HG02571 (cell line): ENCODE measurements around the gene RALGDS.
"Not testable (repeated sequence)": the region's sequence is repeated elsewhere in the genome, so short reads cannot be mapped to it uniquely, and the experiment has no call there.

ENCODE experiments used
- ATAC-seq: cut with Tn5 transposase; IDR thresholded peaks from one replicate; pipeline ENCODE4 v1.9.1; 2021; ENCODE audit warnings: mild to moderate bottlenecking, moderate library complexity; ENCODE audit not compliant: unreplicated experiment

Gene RALGDS

GRCh38 chr9:133094351-133094750 is 26.7 kb downstream of the RALGDS start:
- ATAC-seq: not testable (repeated sequence)

GRCh38 chr9:133090752-133091385 is 30.2 kb downstream of the RALGDS start:
- ATAC-seq: no peak

GRCh38 chr9:133090187-133090586 is 30.9 kb downstream of the RALGDS start:
- no peak for ATAC-seq

GRCh38 chr9:133089271-133089671 is 31.8 kb downstream of the RALGDS start:
- no peak for ATAC-seq

- ATAC-seq: no peak
These were observed 32.3 kb downstream of the RALGDS start for GRCh38 chr9:133088756-133089155.

- no peak for ATAC-seq
These were observed 32.8 kb downstream of the RALGDS start for GRCh38 chr9:133088146-133088750.

GRCh38 chr9:133087429-133088145 is 33.5 kb downstream of the RALGDS start:
- no peak for ATAC-seq

GRCh38 chr9:133086894-133087293 is 34.1 kb downstream of the RALGDS start:
- no peak for ATAC-seq

- not testable (repeated sequence) for ATAC-seq
These were observed 34.7 kb downstream of the RALGDS start for GRCh38 chr9:133086212-133086860.

GRCh38 chr9:133083688-133084087 is 37.4 kb downstream of the RALGDS start:
- not testable (repeated sequence) for ATAC-seq

- ATAC-seq: not testable (repeated sequence)
These were observed 38.9 kb downstream of the RALGDS start for GRCh38 chr9:133081957-133082644.

GRCh38 chr9:133080786-133081779 is 40.0 kb downstream of the RALGDS start:
- ATAC-seq: not testable (repeated sequence)

GRCh38 chr9:133080161-133080560 is 40.9 kb downstream of the RALGDS start:
- no peak for ATAC-seq

GRCh38 chr9:133078486-133078885 is 42.6 kb downstream of the RALGDS start:
- no peak for ATAC-seq

GRCh38 chr9:133076691-133077090 is 44.3 kb downstream of the RALGDS start:
- no peak for ATAC-seq

- no peak for ATAC-seq
These were observed 45.0 kb downstream of the RALGDS start for GRCh38 chr9:133075925-133076630.

GRCh38 chr9:133074111-133074651 is 46.9 kb downstream of the RALGDS start:
- ATAC-seq: no peak

- no peak for ATAC-seq
These were observed 47.7 kb downstream of the RALGDS start for GRCh38 chr9:133073086-133074014.
